CD4-positive, alpha-beta T cell (primary cell): ENCODE measurements around the gene MYL3. TPM values are rescaled to one million over a fixed set of nuclear protein-coding genes. Genes with fewer than 3 reads are reported as not detected.

ENCODE experiments used
- ATAC-seq: fragments of 200-7000 bp; cut with Tn5 transposase; one replicate; pipeline ENCODE4 v1.10.0; 2022; ENCODE audit warnings: mild to moderate bottlenecking; ENCODE audit not compliant: poor library complexity
- CTCF ChIA-PET: fragments of 350-600 bp; sonication (Branson Sonifier 250); formaldehyde crosslinking; loops from one replicate; lab custom pipeline; 2021; ENCODE audit warnings: antibody characterized with exemption, inconsistent platforms; lab: Charles Lee
- POLR2A ChIA-PET: fragments of 350-600 bp; sonication (Branson Sonifier 250); formaldehyde crosslinking; loops from one replicate; lab custom pipeline; 2021; ENCODE audit warnings: antibody characterized with exemption, inconsistent platforms; lab: Charles Lee
- DNase-seq, 14 experiments: peaks; one replicate each; pipeline ENCODE4 v3.0.0-alpha.2; 2013 to 2020; ENCODE audit warnings: mixed read lengths in 2 of 14
- H3K27ac ChIP-seq, 2 donors: one replicate each; pipeline versions ENCODE4 v1.5.1 to v1.7.0; 2013; ENCODE audit warnings: low read length in 2 of 2, low read depth in 1 of 2, mild to moderate bottlenecking in 1 of 2
- H3K27me3 ChIP-seq, 2 experiments: 1 replicate in 1 of 2; 2 replicates in 1 of 2; pipeline versions ENCODE4 v1.6.1 to v1.7.0; 2013; ENCODE audit warnings: low read length in 2 of 2, control low read depth in 1 of 2, mild to moderate bottlenecking in 1 of 2, moderate library complexity in 1 of 2; ENCODE audit not compliant: insufficient read depth in 2 of 2, control insufficient read depth in 1 of 2
- H3K36me3 ChIP-seq: one replicate; pipeline ENCODE4 v1.6.1; 2013; ENCODE audit warnings: low read length, control low read depth; ENCODE audit not compliant: insufficient read depth
- H3K4me1 ChIP-seq: one replicate; pipeline ENCODE4 v1.6.1; 2013; ENCODE audit warnings: low read length, control low read depth; ENCODE audit not compliant: insufficient read depth
- H3K4me3 ChIP-seq: one replicate; pipeline ENCODE4 v1.5.1; 2013; ENCODE audit warnings: mild to moderate bottlenecking, low read length, moderate library complexity
- H3K9me3 ChIP-seq, 2 experiments: 1 replicate in 1 of 2; 2 replicates in 1 of 2; pipeline versions ENCODE4 v1.6.1 to v1.7.0; 2013; ENCODE audit warnings: low read length in 2 of 2, mild to moderate bottlenecking in 2 of 2, control low read depth in 1 of 2, moderate library complexity in 1 of 2; ENCODE audit not compliant: control insufficient read depth in 1 of 2, insufficient read depth in 1 of 2
- H3K27ac Mint-ChIP-seq: one replicate; pipeline ENCODE4 v1.8.0; 2020; ENCODE audit warnings: mixed read lengths
- H3K27me3 Mint-ChIP-seq: one replicate; pipeline ENCODE4 v1.8.0; 2021; ENCODE audit warnings: mixed read lengths
- H3K36me3 Mint-ChIP-seq: one replicate; pipeline ENCODE4 v1.8.0; 2021; ENCODE audit warnings: low read depth, mixed read lengths
- H3K4me1 Mint-ChIP-seq: one replicate; pipeline ENCODE4 v1.8.0; 2021; ENCODE audit warnings: low read depth, mixed read lengths
- H3K4me3 Mint-ChIP-seq: one replicate; pipeline ENCODE4 v1.8.0; 2020; ENCODE audit warnings: mild to moderate bottlenecking, mixed read lengths
- H3K9me3 Mint-ChIP-seq: one replicate; pipeline ENCODE4 v1.8.0; 2020; ENCODE audit warnings: mixed read lengths
- CTCF ChIP-seq: fragments of 200-600 bp; IDR thresholded peaks from one replicate; pipeline ENCODE4 v1.8.0; 2022; ENCODE audit warnings: antibody characterized with exemption, mild to moderate bottlenecking
- intact Hi-C, 2 experiments: fragments of 100-400 bp; cut with DNase I in 1 of 2; cut with micrococcal nuclease in 1 of 2; formaldehyde crosslinking; loops; one replicate each; pipeline versions ENCODE4 v1.15.1 to v1.9.0; 2023 to 2025; cut with DNase I, micrococcal nuclease
- total RNA-seq, 174 experiments: library from RNA in 2 of 174; stranded (reverse) in 2 of 174; gene quantifications; one replicate each; pipeline ENCODE4 v1.2.3 and lab custom pipeline; 2021 to 2026

The MYL3 gene
- total RNA-seq, 2 experiments from 2014 or later: not detected

GRCh38 chr3:46831841-46832240, 31.4 kb downstream of the MYL3 start:
- DNase-seq (no peak), ATAC-seq (no peak)
- ChIA-PET POLR2A (no interaction called here), CTCF (no interaction called here)
- Mint-ChIP-seq H3K4me3 (no peak overlapping the region), H3K4me1 (no peaks in the 10 kb centered on the region), H3K9me3 (no peaks in the 10 kb centered on the region), H3K36me3 (no peaks in the 10 kb centered on the region), H3K27ac (no peak overlapping the region), H3K27me3 (no peaks in the 10 kb centered on the region)
- Histone ChIP-seq H3K36me3 (no peaks in the 10 kb centered on the region), H3K27ac (no peak overlapping the region), H3K4me3 (no peak overlapping the region), H3K9me3 (no peaks in the 10 kb centered on the region), H3K27me3 (no peaks in the 10 kb centered on the region), H3K4me1 (no peaks in the 10 kb centered on the region)
- TF ChIP-seq CTCF: no peak
- intact Hi-C loops: no loop called here

GRCh38 chr3:46831316-46831715, 31.9 kb downstream of the MYL3 start:
- POLR2A ChIA-PET: no interaction called here
- Histone ChIP-seq H3K4me1 (no peaks in the 10 kb centered on the region), H3K9me3 (no peaks in the 10 kb centered on the region), H3K4me3 (no peak overlapping the region), H3K36me3 (no peaks in the 10 kb centered on the region), H3K27me3 (no peaks in the 10 kb centered on the region), H3K27ac (no peak overlapping the region)
- intact Hi-C loops: no loop called here
- CTCF ChIA-PET: no interaction called here
- ATAC-seq (no peak), DNase-seq (no peak)
- no peaks in the 10 kb centered on the region for H3K4me1 Mint-ChIP-seq
- no peak overlapping the region for H3K27ac Mint-ChIP-seq
- no peaks in the 10 kb centered on the region for H3K27me3 Mint-ChIP-seq
- no peak overlapping the region for H3K4me3 Mint-ChIP-seq
- TF ChIP-seq CTCF: no peak
- no peaks in the 10 kb centered on the region for H3K36me3 Mint-ChIP-seq
- H3K9me3 Mint-ChIP-seq: no peaks in the 10 kb centered on the region

- CTCF ChIA-PET: no interaction called here
- Histone ChIP-seq H3K4me1 (no peaks in the 10 kb centered on the region), H3K27me3 (no peaks in the 10 kb centered on the region), H3K36me3 (no peaks in the 10 kb centered on the region), H3K4me3 (no peak overlapping the region), H3K27ac (no peak overlapping the region), H3K9me3 (no peaks in the 10 kb centered on the region)
- POLR2A ChIA-PET: no interaction called here
- no peak for TF ChIP-seq CTCF
- H3K27me3 Mint-ChIP-seq: no peaks in the 10 kb centered on the region
- no peak overlapping the region for H3K4me3 Mint-ChIP-seq
- H3K4me1 Mint-ChIP-seq: no peaks in the 10 kb centered on the region
- no peak for ATAC-seq
- no peak for DNase-seq
- intact Hi-C loops: no loop called here
- no peaks in the 10 kb centered on the region for H3K36me3 Mint-ChIP-seq
- H3K9me3 Mint-ChIP-seq: no peaks in the 10 kb centered on the region
- no peak overlapping the region for H3K27ac Mint-ChIP-seq
Observed at GRCh38 chr3:46830801-46831200, 32.4 kb downstream of the MYL3 start.
